AG04450 (cell line): ENCODE measurements around the gene NDUFS7. TPM values are rescaled to one million over a fixed set of nuclear protein-coding genes. Genes with fewer than 3 reads are reported as not detected.

ENCODE experiments used
- CTCF ChIA-PET: fragments of 300-600, 350-600 bp; formaldehyde crosslinking; extraction: SDS; loops from one replicate; lab custom pipeline; 2022; ENCODE audit warnings: antibody characterized with exemption, inconsistent platforms; lab: Charles Lee
- POLR2A ChIA-PET: fragments of 350-600 bp; formaldehyde crosslinking; extraction: SDS; loops from one replicate; lab custom pipeline; 2021; ENCODE audit warnings: antibody characterized with exemption, inconsistent platforms; lab: Yijun Ruan, JAX
- DNase-seq: peaks from one replicate; pipeline ENCODE4 v3.0.0-alpha.2; 2011; ENCODE audit warnings: low read depth, low spot score
- H3K27ac ChIP-seq: one replicate; pipeline ENCODE4 v1.5.1; 2012; ENCODE audit warnings: low read depth, low read length, control low read depth
- H3K27me3 ChIP-seq: one replicate; pipeline ENCODE4 v1.6.0; 2012; ENCODE audit warnings: low read length; ENCODE audit not compliant: control insufficient read depth, insufficient read depth
- H3K4me3 ChIP-seq: 2 replicates; pipeline ENCODE4 v1.5.1; 2011; ENCODE audit warnings: mild to moderate bottlenecking, low read depth, low read length, control low read depth
- H3K9me3 ChIP-seq: 2 replicates; pipeline ENCODE4 v1.5.1; 2012; ENCODE audit warnings: low read length; ENCODE audit not compliant: control insufficient read depth, insufficient read depth
- polyA plus RNA-seq: library from polyadenylated mRNA; depleted of rRNA; stranded (reverse); fragments of >200 nt; gene quantifications from 2 replicates; pipeline ENCODE4 v1.2.3, GENCODE V29; 2011
- TF ChIP-seq, protein P1 (sequence below): IDR thresholded peaks from 2 replicates; pipeline ENCODE4 v1.5.1; 2011; ENCODE audit warnings: low read depth, low read length, control low read depth, inconsistent platforms

Gene NDUFS7
- polyA plus RNA-seq, 1 experiment: 26.1 TPM

DNA sequence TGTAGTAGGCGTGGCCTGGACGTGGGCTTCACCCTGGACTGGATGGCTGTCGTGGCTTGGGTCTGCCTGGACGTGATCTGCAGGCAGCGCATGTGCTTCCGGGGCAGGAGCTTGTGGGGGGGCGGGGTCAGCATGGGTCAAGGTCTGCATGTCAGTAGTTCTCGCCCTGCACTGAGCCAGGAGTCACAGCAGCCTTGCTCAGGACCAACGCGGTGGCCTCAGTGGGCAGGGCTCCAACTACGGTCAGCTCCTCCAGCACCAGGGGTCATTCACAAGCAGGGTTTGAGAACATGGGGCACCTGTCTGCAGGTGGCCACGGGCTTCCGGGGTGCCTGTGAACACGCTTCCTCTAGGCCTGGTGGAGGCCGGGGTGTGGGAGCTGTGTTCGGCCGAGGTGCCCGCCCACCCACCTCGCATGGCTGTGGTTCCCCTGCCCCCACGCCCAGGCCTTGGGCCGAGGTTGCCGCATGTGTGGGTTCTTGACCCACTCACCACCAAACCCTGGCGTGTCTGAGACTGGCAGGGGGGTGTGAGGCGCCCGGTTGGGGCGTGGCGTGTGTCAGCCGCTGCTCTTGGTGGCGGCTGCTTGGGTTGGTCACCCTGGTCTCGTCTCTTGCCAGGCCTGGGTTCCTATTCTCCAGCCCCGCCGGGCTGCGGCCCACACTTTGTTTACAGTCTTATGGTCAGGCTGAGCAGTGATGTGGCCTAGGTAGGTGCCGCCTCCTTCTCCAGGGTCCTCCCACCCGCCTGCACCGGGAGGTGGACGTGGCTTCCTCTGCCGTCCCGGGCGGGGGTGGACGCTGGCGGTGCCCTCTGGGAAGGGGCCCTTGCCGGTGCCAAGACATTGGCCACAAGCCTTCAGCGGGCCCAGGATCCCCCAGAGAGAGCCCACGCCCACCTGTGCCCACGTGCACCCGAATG, 49.7 kb downstream of the NDUFS7 start:
- no peak overlapping the region for H3K4me3 ChIP-seq
- ChIA-PET CTCF (no interaction called here), POLR2A (no interaction called here)
- no peak overlapping the region for H3K27ac ChIP-seq
- TF ChIP-seq, protein P1, sequence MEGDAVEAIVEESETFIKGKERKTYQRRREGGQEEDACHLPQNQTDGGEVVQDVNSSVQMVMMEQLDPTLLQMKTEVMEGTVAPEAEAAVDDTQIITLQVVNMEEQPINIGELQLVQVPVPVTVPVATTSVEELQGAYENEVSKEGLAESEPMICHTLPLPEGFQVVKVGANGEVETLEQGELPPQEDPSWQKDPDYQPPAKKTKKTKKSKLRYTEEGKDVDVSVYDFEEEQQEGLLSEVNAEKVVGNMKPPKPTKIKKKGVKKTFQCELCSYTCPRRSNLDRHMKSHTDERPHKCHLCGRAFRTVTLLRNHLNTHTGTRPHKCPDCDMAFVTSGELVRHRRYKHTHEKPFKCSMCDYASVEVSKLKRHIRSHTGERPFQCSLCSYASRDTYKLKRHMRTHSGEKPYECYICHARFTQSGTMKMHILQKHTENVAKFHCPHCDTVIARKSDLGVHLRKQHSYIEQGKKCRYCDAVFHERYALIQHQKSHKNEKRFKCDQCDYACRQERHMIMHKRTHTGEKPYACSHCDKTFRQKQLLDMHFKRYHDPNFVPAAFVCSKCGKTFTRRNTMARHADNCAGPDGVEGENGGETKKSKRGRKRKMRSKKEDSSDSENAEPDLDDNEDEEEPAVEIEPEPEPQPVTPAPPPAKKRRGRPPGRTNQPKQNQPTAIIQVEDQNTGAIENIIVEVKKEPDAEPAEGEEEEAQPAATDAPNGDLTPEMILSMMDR: no peak
- H3K9me3 ChIP-seq: peaks cover 5% of the 10 kb centered on the region; the same call in 1 of the 2 replicates
- no peak for DNase-seq
- H3K27me3 ChIP-seq: no peaks in the 10 kb centered on the region

DNA sequence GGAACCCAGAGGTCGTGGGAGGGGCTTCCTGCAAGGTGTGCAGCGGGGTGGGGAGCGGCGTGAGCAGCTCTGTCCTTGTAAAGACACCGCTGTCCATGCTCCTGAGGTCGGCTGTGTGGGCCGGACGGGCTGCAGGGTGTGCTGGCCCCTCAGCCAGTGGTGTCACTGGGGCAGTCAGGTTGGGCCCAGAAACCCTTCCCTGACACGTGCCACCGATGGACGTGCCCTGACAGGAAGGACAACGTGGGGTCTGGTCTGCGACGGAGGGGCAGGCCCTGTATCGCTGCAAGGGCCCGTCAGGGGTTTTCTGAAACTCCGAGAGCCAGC, 50.3 kb downstream of the NDUFS7 start:
- CTCF ChIA-PET: no interaction called here

DNA sequence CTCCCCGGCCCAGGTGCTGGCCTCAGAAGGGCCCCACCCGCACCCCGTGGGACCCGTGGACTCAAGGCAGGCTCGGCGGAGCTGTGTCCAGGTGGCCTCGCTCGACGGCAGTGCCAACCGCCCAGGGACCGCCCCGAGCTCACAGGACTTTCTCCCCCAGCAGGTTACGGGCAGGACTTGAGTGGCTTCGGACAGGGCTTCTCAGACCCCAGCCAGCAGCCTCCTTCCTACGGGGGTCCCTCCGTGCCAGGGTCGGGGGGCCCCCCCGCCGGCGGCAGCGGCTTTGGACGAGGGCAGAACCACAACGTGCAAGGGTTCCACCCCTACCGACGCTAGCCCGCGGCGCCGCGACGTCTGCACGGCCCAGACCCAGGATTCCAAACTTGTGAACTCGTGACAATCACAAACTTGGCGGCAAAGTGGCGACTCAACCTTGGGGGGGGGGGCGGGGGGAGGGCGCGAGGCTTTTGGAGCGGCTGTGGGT, 50.9 kb downstream of the NDUFS7 start:
- ChIA-PET CTCF (no interaction called here), POLR2A (no interaction called here)
- H3K27me3 ChIP-seq: no peaks in the 10 kb centered on the region
- DNase-seq: no peak
- H3K27ac ChIP-seq: no peak overlapping the region
- TF ChIP-seq, protein P1: no peak
- H3K9me3 ChIP-seq: peaks cover 6% of the 10 kb centered on the region; the same call in 1 of the 2 replicates
- no peak overlapping the region for H3K4me3 ChIP-seq

More for the DNA sequence above, 50.3 kb downstream of the NDUFS7 start:
- TF ChIP-seq, protein P1: no peak
- no peak for DNase-seq
- Histone ChIP-seq H3K4me3 (no peak overlapping the region), H3K27ac (no peak overlapping the region), H3K27me3 (no peaks in the 10 kb centered on the region), H3K9me3 (peaks cover 6% of the 10 kb centered on the region; the same call in 1 of the 2 replicates)
- POLR2A ChIA-PET: no interaction called here

DNA sequence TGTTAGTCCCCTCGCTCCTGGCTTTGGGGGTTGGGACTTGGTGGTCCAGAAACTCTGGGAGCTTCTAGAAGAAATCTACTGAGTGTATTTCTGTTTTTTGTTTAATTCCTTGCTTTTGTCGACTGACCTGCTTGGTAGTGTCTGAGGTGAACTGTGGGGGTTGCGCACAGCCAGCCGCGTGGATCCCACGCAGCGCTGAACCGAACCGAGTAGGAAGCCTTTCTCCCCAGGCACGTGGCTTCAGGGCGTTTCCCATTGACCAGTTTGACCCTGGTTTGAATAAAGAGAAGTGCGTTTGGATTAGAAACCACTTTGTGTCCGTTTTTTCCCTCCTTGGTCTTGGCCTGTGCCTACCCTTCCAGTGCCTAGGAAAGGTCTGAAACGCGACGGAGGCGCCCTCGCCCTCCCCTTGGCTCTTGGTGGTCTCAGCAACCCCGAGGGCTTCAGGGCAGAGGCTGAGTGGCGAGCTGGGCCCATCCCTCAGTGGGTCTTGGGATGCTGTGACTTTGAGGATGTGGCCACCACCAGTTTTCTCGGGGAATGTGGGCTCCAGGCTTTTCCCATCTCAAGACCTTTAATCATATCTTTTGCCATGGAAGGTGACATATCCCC, 51.8 kb downstream of the NDUFS7 start:
- Histone ChIP-seq H3K27me3 (no peaks in the 10 kb centered on the region), H3K4me3 (no peak overlapping the region), H3K27ac (no peak overlapping the region), H3K9me3 (peaks cover 6% of the 10 kb centered on the region; the same call in 1 of the 2 replicates)
- POLR2A ChIA-PET: no interaction called here
- TF ChIP-seq, protein P1: no peak
- DNase-seq: no peak
- CTCF ChIA-PET: no interaction called here
